ENCODE data around the gene PLA2G2A.
"Not testable (repeated sequence)": the region's sequence is repeated elsewhere in the genome, so short reads cannot be mapped to it uniquely, and the experiment has no call there.

The PLA2G2A gene

GRCh38 chr1:19971664-19972063, 7.8 kb downstream of the PLA2G2A start:
- no peak for DNase-seq

GRCh38 chr1:19969898-19970660, 9.3 kb downstream of the PLA2G2A start:
- no peak for DNase-seq

DNA sequence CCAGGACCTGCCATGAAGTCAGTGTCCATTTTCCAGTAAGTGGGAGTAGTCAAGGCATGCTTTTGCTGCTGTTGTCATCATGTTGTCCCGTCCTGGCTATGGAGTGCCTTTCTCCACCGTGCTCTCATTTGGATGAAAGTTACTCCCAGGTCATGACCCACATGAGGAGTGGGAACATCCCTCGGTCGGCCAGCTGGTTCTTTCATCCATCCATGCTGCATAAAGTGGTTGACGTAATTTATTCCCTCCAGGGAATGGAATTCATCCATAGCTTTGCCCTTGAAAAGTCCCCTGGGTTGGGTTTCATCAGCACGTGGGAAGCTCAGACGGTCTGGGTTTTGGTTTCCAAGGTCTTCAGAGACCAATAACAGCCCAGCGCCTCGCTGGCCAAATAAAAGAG, 11.6 kb downstream of the PLA2G2A start:
- no peak for DNase-seq

GRCh38 chr1:19964542-19964941, 14.9 kb downstream of the PLA2G2A start:
- no peak for DNase-seq

- no peak for DNase-seq
Observed at GRCh38 chr1:19963636-19964035, 15.8 kb downstream of the PLA2G2A start.

DNA sequence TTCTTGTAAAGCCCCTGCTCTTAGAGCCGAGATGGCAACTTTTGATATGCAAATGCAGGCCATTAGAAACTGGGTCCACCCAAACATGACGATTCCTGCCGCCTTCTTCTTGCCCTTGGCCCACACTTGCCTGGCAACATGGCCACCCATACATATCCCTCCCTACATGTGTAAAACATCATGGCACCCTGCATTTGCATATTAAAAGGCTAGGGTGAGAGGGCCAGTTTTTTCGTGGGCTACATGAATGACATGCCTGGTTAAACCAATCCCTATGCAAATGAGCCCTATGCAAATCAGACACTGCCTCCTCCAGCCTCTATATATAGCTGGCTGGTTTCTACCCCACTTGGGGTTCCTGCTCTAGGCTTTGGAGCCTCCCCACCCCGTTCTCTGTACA, 18.8 kb downstream of the PLA2G2A start:
- no peak for DNase-seq

- DNase-seq: no peak
Observed at GRCh38 chr1:19957779-19958178, 21.6 kb downstream of the PLA2G2A start.

GRCh38 chr1:19955534-19956170, 23.8 kb downstream of the PLA2G2A start:
- no peak for DNase-seq

DNA sequence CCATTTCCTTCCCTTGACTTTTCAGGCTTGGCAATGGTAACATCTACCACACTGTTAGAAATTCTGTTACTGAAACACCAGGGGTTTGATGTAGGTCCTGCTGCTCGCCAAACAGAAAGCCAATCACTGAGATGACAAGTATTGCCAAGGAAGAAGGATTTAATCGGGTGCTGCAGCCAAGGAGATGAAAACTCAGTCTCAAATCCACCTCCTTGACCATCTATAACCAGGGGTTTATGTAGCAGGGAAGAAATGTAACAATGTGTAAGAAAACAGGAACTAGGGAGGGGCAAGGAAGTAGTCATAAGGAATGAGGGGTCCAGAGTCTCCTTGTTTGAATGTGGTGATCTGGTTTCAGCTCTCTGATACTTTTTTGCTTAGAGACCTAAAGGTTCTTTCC, 25.4 kb downstream of the PLA2G2A start:
- no peak for DNase-seq

- DNase-seq: peak; percentile 93
Observed at GRCh38 chr1:19949016-19949415, 30.4 kb downstream of the PLA2G2A start.

DNA sequence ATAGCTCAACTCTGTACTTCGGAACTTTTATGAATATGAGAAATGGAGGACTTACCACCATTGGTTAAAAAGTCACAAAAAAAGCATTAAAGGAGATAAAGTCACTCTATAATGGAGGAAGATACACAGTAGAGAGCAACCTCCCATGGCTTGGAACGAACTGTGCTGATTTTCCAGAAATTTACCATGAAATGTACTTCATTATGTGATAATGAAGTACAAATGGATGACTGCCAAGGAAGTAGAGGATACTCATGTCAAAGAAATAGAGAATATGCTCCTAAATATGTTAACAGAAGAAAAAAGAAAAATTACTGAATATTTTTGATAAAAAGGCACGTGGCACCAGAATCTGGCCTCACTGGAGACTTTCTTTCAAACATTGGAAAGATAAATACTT, 32.4 kb downstream of the PLA2G2A start:
- DNase-seq: no peak

DNA sequence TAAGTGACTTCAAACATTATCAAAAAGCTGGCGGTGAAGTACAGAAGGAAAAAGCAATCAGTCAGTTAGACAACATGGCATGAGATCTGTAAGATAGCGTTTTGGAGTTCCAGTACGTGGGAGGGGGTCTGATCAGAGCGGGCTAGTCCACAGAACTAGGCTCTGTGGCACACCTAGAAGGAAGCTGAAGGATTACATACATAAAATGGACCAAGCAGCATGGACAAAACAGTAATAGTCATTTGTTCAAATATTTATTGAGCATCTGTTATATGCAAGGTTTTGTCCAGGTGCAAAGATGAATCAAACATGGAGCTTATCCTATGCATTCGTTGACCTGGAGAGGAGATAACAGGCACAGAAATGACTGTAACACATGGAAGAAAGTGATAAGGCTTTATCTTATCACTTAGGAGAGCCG, 33.1 kb downstream of the PLA2G2A start:
- DNase-seq: no peak

DNA sequence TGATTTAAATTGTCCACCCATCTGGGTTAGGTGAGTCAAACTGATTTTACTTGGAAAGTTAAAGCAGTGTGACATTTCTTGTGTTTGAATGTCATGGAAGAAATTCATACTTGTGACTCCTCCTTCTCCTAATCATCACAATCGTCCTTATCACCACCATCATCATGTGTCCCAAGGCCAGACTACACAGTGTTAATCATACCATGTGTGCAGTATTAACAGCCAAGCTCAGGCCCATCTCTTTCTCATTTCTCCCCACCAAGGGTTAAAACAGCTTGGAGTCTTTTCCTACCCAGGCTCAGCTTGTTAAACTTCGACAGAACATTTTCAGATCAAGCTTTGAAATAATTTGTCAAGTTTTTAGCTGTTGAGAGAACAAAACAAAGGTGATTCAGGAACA, 33.5 kb downstream of the PLA2G2A start:
- no peak for DNase-seq

DNA sequence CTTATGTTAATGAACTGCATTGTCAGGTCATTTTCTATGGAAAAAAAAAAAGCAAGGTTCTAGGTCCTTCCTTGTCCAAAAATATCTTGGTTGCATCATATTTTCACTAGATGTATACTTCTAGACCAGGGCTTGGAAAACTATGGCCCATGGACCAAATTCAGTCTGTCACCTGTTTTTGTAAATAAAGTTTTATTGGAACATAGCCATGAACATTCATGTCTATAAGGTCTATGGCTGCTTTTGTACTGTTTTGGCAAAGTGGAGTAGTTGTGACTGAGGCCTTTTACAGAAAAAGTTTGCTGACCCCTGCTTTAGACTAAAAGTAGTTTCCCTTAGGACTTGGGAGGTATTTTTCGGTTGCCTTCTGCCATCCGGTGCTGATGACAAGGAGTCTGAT, 36.8 kb downstream of the PLA2G2A start:
- no peak for DNase-seq

- no peak for DNase-seq
Observed at GRCh38 chr1:19942088-19942487, 37.3 kb downstream of the PLA2G2A start.

DNA sequence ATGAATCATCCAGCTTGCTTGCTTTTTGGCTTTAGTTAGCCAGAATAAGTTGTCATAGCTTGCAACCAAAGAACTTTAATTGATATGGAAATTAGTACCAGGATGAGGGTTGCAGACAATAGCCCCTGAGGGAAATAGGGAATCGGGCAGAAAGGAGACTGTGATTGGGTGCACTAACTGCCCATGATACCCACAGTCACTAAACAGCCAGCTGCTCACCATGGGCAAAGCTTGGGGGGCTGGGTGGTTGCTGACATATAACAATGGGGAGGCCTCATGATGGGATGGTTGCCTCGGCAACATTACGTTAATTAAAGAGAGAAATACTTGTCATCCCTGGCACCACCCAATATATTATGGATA, 38.2 kb downstream of the PLA2G2A start:
- no peak for DNase-seq

GRCh38 chr1:19940486-19941205, 38.8 kb downstream of the PLA2G2A start:
- DNase-seq: no peak

- DNase-seq: no peak
Observed at GRCh38 chr1:19938472-19938871, 40.9 kb downstream of the PLA2G2A start.

GRCh38 chr1:19936061-19936750, 43.2 kb downstream of the PLA2G2A start:
- DNase-seq: no peak

GRCh38 chr1:19934336-19934735, 45.1 kb downstream of the PLA2G2A start:
- no peak for DNase-seq

DNA sequence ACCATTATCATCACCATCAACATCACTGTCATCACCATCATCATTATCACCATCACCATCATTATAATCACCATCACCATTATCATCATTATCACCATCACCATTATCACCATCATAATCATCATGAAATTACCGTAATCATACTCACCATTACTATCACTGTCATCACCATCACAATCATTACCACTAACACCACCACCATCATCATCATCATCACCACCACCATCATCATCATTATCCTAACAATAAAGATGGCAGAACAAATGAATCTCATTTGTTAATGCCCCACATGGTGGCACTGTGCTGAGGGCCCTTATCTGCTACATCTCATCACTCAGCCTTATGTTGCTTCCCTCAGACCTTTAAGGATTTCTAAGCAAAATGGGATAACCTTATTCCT, 46.6 kb downstream of the PLA2G2A start:
- DNase-seq: no peak

DNA sequence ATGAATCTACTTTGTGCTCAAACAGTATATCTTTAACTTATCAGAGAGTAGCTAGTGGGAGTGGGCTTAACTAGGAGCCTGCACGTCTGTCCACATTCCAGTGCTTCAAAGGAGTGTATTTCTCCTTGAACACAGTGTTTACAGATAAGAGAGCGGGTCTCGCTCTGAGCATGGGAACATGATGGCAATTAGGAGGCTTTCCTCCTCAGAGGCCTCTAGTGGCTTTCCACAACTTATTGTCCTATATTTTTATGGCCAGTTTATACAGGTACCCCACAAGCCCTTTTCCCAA, 52.3 kb downstream of the PLA2G2A start:
- not testable (repeated sequence) for DNase-seq

GRCh38 chr1:19926296-19927129, 52.9 kb downstream of the PLA2G2A start:
- DNase-seq: peak; percentile 80
